ENCODE measurements around the gene C12orf75.
A peak's percentile ranks its signal among the peaks of the same experiment; 100 is the strongest.
"Not testable (repeated sequence)": the region's sequence is repeated elsewhere in the genome, so short reads cannot be mapped to it uniquely, and the experiment has no call there.

C12orf75 gene

DNA sequence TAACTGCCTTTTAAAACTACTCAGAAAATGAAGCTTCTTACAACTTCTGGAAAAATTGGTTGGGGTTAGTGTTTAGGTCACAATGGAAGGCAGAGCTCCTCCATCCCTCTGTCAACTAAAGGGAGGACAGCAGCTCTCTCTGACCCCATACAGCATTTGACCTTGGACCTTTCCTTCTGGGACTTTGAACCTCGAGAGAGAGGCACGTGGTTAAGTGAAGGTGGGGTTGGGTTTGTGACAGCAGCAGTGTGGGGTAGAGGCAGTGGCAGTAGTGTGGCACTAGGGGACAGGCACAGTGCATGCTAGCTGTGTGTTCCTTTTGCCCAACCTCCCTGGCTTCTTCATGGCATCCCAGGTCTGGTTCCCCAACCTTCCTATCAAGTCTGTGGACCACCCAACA, 9.4 kb upstream of the C12orf75 start:
- no peak for DNase-seq (ENCODE audit: low read depth)
- H3K4me3 ChIP-seq (ENCODE audit: low read depth, low read length), result no peak overlapping the region
- TF ChIP-seq, protein P1, sequence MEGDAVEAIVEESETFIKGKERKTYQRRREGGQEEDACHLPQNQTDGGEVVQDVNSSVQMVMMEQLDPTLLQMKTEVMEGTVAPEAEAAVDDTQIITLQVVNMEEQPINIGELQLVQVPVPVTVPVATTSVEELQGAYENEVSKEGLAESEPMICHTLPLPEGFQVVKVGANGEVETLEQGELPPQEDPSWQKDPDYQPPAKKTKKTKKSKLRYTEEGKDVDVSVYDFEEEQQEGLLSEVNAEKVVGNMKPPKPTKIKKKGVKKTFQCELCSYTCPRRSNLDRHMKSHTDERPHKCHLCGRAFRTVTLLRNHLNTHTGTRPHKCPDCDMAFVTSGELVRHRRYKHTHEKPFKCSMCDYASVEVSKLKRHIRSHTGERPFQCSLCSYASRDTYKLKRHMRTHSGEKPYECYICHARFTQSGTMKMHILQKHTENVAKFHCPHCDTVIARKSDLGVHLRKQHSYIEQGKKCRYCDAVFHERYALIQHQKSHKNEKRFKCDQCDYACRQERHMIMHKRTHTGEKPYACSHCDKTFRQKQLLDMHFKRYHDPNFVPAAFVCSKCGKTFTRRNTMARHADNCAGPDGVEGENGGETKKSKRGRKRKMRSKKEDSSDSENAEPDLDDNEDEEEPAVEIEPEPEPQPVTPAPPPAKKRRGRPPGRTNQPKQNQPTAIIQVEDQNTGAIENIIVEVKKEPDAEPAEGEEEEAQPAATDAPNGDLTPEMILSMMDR (conservative IDR thresholded peaks at IDR 0.05; ENCODE audit: low read depth, low read length), result no peak

DNA sequence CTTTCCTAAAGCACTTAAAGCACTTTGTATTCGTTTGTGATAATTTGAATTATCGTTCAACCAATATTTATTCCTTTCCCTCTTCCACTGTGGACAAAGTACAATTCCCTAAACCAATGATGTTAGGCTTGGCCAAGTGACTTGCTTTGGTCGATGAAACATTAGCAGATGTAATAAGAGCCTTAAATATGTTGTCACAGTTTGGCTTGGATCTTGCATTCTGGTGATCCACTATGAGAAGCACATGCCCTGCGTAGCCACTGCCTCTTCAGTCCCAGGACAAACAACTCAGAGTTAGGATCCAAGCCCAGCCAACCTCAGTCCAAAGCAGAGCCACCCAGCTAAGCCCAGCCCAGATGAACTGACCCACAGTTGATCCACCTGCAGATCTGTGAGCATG, 8.4 kb upstream of the C12orf75 start:
- TF ChIP-seq, protein P1 (conservative IDR thresholded peaks at IDR 0.05; ENCODE audit: low read depth, low read length), result no peak
- H3K4me3 ChIP-seq (ENCODE audit: low read depth, low read length), result no peak overlapping the region
- no peak for DNase-seq (ENCODE audit: low read depth)

DNA sequence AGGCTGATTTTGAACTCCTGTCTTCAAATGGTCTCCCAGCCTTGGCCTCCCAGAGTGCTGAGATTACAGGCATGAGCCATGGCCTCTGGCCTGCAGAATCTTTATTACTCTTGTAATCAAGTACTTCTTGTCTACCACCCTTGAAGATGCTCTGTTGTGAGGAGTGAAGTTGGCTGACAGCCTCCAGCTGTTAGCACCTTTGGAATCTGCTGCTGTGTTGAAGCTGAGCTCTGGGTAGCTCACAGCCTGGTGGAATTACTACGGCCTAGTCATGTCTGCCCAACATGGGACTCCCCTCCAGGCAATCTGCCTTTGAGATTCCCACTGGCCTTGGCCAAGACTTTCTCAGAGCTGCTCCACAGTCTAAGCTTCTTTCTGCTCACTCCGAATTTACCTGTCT, 5.8 kb upstream of the C12orf75 start:
- TF ChIP-seq, protein P1 (conservative IDR thresholded peaks at IDR 0.05; ENCODE audit: low read depth, low read length), result no peak
- no peak for DNase-seq (ENCODE audit: low read depth)
- H3K4me3 ChIP-seq (ENCODE audit: low read depth, low read length), result no peak overlapping the region

DNA sequence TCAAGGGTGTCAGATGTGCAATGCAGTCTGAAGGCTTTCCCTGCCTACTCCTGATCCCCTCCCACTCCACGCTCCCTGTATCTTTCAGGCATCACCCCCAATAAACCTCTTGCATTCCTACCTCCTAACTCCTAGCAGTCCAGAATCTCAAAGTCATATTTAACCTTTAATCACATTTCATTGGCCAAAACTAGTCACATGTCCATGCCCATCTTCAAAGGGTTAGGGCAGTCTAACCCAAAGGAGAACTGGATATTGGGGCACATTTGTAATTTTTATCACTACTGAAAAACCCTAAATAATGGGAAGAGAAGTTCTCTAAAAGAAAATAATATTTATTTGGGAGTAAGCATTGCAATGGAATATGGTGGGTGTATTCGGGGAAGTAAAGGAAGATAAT, 5.4 kb upstream of the C12orf75 start:
- H3K4me3 ChIP-seq (ENCODE audit: low read depth, low read length), result no peak overlapping the region
- TF ChIP-seq, protein P1 (conservative IDR thresholded peaks at IDR 0.05; ENCODE audit: low read depth, low read length), result no peak
- DNase-seq (ENCODE audit: low read depth), result no peak

DNA sequence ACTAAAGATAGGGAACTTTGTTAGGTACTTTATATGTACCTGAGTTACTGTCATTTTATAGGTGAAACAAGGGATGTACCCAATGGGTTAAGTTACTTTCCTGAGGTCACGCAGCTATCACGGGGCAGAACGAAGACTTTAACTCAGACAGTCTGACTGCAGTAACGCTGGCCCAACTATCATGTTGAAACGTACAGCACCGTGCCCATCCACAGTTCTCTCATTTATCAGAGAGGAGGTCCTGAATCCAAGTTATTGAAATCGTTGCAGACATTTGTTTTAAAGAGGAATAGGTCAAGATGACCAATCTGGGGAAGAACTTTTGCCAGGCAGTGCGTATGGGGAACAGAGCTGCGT, 587 bp upstream of the C12orf75 start:
- H3K4me3 ChIP-seq (ENCODE audit: low read depth, low read length), result peak overlapping the region; percentile 74
- DNase-seq (ENCODE audit: low read depth), result no peak
- TF ChIP-seq, protein P1 (conservative IDR thresholded peaks at IDR 0.05; ENCODE audit: low read depth, low read length), result no peak

DNA sequence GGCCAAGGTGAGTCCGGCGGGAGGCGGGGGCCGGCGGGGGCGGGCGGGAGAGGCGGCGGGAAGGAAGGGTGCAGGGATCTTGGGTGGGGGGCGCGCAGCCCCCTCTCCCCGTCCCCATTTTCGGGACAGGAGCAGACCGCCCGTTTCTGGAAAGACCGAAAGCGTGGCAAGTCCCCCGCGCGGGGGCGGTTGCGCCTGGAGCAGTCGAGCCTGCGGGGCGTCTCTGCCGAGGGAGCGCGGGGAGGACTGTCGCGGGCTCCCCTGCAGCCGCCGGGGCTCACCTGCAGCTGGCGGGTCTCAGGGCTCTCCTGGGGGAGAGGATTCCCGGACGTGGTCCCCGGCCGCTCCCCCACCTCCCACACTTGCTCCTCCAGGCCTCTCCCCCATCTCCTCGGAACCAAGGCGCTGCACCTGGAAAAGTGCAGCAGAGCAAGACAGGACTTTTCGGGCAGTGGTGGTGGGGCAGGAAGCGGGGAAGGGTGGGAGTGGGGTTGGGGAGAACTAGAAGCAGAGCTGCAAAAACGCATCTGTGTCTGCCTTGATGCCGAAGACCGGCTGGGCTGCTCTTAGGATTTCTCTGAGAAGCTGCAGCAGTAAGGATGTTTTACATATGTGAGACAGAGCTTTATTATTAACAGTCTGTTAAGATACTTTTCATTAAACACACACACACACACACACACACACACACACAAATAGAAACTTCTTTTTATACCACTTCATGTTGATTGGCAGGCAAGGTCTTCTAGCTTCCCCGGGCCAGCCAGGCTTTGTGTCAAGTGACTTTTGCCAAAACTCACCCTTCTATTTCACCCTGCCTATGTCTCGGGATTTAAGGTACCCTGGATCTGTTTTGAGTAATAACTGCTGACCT, 677 bp downstream of the C12orf75 start:
- TF ChIP-seq, protein P1 (conservative IDR thresholded peaks at IDR 0.05; ENCODE audit: low read depth, low read length), result no peak
- no peak for DNase-seq (ENCODE audit: low read depth)
- H3K4me3 ChIP-seq (ENCODE audit: low read depth, low read length), result peak overlapping the region; percentile 74

DNA sequence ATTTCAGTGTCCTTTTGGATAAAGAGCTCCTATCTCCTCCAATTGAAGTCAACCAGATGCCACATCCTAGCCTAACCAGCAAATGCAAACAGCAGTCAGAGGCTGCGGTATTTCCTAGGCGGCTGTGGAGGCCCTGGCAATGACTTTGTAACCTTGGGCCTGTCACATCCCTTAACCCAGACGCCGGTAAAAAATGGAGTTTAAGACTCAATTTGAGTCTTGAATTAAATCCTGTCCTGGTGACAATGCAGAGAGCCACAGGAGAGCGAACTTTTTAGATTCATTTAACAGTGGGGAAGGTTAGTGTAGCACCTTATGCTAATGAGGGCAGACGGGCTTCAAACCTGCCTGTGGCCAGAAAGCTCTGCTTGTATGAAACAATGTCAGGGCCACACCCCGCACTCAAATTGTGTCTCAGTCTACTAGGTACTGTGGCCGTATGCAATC, 1.3 kb downstream of the C12orf75 start:
- peak overlapping the region; percentile 74 for H3K4me3 ChIP-seq (ENCODE audit: low read depth, low read length)
- no peak for DNase-seq (ENCODE audit: low read depth)
- TF ChIP-seq, protein P1 (conservative IDR thresholded peaks at IDR 0.05; ENCODE audit: low read depth, low read length), result no peak

DNA sequence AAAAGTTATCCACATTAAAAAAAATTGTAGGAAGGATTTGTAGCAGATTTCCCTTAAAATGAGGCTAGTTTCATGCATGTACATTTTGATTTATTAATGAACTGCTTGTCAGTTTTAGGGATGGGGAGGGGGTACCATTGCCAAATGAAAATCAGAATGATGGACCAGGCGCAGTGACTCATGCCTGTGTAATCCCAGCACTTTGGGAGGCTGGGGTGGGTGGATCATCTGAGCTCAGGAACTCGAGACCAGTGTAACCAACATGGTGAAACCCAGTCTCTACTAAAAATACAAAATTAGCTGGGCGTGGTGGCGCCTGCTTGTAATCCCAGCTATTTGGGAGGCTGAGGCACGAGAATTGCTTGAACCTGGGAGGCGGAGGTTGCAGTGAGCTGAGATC, 1.8 kb downstream of the C12orf75 start:
- DNase-seq (ENCODE audit: low read depth), result not testable (repeated sequence)
- H3K4me3 ChIP-seq (ENCODE audit: low read depth, low read length), result peak overlapping the region; percentile 74

Measured in choroid plexus epithelial cell (primary cell).